Stimulated activated CD8-positive, alpha-beta memory T cell treated with anti-CD3 and anti-CD28 coated beads, Interleukin-4, amount 100 ng/mL, for 4 hours (primary cell): ENCODE results near the gene KCNB1.

Experiments used
- DNase-seq, 2 donors: peaks; one replicate each; pipeline ENCODE4 v3.0.0-alpha.2; 2020; ENCODE audit warnings: low read depth in 2 of 2, low spot score in 1 of 2

Gene KCNB1

DNA sequence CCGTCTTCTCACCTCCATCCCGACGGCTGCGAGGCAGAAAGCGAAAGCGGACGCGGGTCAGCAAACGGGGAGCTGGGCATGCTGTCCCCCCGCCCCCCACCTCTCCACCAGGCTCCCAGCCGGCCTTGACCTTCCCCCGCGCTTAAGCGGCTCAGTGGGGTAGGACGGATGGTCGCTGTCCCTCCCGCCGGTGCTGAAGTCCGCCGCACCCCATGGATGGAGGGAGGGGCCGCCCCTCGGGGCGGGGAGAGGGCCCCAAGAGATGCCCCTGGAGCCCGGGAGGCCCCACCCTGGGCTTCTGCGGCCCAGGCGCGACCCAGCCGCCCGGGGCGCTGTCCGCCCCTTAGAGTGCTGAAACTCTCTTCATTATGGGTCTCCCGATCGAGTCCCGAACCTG, at the start of gene KCNB1:
Gene KCNB1, minus strand, starts transcription at position 48 of the 397 bp plus-strand sequence. CDS start 188 bp downstream, outside the sequence.
- DNase-seq, result no peak

DNA sequence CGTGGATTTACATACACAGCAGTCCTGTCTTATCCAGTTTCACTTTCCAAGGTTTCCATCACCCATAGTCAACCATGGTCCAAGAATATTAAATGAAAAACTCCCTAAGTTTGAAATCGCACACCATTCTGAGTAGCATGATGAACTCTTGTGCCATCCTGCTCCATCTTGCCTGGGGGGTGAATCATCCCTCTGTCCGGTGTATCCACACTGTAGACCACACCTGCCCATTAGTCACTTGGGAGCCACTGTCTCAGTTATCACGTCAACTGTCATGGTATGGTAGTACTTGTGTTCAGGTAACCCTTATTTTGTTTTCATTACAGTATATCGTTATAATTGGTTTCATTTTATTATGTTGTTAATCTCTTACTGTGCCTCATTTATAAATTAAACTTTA, 47.0 kb upstream of the KCNB1 start:
- DNase-seq, result no peak

DNA sequence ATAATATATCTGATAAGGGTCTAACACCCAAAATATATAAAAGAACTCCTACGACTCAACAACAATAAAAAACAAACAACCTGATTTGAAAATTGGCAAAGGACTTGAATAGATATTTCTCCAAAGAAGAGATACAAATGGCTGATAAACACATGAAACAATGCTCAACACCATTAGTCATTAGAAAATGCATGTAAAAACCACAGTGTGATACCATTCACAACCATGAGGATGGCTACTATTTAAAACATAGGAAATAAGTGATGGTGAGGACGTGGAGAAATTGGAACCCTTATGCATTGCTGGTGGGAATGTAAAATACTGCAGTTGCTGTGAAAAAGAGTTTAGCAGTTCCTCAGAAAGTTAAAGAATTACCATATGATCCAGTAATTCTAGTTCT, 44.1 kb upstream of the KCNB1 start:
- no peak for DNase-seq

DNA sequence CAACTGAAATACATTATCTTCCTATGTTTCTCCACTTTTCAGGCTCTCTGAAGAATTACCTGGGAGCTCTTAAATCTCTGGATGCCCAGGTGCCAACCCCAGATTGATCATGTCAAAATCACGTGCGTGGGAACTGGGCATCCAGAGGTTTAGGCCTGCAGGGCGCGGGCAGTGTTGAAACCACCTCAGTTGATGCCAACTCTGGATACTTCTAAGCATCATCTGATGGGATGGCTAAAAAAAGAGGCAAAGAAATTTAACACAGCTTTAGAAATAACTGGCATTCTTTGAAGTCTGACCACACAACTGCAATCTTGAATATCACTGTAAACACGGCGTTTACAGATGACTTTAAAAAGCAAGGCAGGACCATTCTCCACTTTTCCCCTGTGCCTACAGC, 43.6 kb upstream of the KCNB1 start:
- no peak for DNase-seq

DNA sequence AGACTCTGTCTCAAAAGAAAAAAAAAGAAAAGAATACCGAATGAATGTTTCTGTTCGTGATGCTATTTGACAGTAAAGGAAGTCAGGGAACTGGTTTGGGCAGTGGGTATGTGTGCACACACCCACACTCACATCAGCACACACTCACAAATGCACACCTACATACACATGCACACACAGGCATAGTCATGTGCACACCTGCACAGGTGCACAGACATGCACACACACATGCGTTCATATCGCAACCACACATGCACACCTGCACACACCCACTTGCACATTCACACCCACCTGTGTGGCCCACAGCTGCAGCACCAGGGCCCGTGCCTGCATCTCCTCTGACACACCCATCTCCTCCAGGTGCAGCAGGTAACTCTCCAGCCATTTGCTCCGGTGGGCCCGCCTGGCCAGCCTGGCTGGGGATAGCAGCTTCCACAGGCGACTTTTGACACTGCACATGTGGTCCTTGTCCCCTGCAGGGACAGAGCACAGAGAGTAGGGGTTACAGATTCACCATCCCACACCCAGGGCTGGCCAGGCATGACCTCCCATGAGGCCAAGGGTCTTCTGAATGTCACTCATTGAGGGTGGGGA, 41.4 kb upstream of the KCNB1 start:
- no peak for DNase-seq

DNA sequence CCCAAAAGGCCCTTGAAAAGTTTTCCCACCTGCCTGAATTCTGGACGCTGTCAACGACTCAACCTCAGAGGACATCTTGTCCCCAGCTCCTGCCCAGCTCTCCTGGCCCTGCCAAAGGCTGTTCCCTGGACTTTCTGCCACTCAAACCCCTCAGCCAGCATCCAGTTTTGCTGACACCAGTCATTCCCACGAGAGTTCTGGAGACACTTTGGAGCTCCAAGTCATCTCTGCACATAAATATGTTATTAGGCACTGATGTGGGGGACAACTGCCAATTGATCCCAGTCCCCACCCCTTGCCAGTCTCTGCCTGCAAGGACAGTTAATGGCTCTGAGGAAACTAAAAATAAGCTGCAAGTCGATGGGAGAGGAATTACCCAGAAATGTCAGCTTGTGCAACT, 38.9 kb upstream of the KCNB1 start:
- no peak for DNase-seq

DNA sequence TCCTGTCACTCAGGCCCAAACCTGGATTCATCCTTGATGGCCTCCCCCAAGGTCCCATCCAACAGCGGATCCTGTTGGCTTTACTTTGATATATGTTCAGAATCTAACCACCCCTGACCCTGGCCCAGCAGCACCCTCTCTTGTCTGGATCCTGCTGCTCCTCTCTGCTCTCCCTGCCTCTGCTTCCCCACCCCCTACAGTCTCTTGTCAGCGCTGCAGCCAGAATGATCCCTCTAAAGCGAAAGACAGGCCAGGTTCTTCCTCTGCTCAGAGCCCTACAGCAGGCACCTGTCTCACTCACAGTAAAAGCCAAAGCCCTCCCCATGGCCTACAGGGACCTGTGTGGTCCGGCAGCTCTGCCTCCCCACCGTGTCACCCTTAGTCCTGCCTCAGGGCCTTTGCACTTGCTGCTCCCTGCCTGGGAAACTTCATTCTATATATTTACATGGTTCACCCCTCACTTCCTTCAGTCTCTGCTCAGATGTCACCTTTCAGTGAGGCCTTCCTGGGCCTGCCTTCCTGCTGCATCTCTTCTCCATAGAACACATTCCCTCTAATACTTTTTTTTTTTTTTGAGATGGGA, 37.4 kb upstream of the KCNB1 start:
- DNase-seq, result no peak

DNA sequence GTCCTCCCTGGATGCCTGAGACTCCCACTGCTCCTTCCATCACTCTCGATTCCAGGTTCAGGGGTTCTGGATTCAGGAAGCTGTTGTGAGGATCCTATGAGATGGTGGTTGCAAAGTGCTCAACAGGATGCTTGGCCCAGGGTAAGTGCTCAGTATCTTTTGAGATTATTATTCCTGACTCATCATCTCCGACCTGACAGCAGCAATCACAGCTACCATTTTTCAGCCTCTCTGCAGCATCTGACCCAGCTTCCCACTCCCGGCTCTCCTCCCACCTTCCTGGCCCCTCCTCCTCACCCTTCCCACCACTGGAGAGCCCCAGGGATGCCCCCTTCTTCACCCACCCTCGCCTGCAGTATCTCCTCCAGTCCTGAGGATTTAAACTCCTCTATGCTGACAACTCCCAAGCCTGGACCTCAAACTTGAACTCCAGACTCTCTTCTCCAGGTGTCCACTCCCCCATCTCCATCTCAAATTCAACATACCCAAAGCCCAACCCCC, 36.8 kb upstream of the KCNB1 start:
- DNase-seq, result no peak

DNA sequence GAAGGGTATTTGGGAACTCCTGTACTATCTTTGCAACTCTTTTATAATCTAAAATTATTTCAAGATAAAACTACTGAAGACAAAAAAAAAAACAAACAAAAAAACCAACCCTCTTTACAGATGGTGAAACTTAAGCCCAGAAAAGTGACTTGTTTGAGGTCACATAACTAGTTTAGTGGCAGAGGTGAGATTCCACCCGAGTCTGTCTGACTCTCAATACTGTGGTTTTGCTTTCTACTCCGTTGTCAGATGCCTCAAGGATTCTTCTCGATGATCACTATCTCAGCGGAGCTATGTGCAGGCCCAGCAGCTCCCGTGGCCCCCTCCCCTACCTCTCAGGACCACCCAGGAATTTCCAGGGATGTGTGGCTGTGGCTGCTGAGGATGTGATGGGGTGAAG, 36.1 kb upstream of the KCNB1 start:
- no peak for DNase-seq

DNA sequence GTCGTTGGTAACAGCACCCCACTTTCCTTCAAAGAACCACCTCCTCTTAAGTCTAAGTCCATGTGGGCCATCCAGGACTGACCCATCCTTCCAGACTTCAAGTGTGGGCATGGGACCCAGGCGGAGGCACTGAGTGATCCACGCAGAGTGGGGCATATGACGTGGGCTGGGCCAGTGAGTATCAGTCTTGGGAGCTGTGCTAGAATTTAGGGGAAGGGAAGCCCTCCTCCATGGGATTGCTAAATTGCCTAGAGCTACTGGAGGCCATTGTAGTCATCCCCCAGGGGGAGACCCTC, 35.3 kb upstream of the KCNB1 start:
- DNase-seq, result no peak

DNA sequence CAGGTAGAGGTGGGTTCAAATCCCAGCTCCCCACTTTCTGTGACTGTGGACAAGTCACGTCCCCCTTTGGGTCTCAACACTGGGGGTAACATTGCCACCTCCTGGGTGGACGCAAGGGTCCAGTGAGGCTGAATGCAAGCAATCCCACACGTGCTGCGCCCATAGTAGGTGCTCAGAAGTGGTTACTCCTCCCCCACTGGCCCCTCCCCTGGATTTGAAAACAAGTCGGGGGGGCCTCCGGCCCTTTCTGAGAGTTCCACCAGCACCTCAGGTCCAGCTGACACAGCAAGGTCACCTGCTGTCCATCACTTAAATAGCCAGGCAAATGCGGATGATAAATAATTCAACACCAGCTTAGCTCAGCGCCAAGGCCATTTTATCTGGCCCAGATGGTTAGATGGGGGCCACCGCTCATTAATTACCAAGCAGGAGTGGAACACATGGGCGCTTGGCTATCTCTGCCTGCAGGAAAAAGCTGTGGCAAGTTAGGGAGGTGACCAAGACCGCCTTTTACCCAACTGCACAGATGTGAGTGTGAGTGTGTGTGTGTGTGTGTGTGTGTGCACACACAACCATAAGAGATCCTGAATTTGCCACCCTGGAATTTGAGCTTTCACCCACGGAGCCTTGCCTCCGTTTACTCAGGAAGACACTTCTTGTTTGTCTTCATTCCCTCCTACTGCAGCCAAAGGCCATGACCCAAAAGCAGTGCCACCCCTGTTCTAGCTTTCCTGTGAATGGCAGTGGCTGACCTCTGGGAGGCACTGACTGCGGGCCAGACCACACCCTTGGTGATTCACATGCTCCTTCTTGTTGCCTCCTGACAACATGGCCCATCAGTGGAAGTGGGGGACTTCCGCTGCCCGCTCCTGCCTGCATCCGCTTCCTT, 34.7 kb upstream of the KCNB1 start:
- DNase-seq, result no peak

DNA sequence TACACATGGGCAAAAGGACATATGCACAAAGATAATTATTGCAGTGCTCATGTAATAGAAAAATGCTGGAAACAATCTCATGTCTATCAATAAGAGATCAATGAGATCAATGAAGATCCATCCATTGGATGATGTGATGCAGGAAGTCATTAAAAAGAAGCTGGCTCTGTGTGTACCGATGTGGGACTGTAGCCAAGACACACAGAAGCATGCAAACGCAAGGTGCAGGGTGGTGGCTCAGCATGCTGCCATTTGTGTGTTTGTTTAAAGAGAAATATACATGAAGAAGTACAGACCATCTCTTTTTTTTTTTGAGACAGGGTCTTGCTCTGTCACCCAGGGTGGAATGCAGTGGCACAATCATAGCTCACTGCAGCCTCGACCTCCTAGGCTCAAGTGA, 33.1 kb upstream of the KCNB1 start:
- no peak for DNase-seq

DNA sequence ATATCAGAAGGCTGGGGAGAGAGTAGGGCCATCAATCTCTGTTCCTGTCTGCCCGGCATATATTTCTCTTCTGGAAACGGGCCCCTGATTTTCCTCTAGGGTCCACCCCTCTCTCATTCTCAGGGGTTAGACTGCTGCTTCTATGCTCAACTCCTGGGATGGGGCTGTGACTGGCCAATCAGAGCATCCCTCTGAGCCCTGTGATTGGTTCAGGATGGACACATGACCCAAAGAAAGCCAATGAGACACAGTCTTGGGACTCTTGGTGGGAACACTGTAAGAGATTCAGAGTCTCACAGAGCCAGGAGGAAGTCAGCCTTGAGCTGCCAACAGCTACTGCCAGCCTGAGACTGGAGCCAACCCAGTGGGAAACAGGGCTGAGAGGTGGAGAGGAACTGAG, 31.0 kb upstream of the KCNB1 start:
- no peak for DNase-seq

DNA sequence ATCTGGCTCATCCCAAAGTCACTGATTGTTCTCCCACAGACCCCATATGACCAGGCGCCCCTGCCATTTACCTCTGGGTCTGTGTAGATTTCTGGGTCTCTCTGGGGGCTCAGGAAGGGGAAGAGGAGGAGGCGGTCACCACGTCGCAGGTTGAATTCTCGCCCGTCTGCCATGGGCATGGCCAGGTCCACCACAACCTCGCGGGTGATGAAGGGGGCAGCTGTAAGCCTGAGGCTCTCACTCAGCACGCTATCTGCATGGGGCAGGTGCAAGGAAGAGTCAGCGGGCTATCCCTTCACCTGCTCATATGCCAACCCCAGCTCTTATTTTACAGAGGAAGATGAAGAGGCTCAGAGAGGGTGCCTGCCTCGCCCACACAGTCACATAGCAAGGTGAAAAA, 30.5 kb upstream of the KCNB1 start:
- DNase-seq, result no peak

DNA sequence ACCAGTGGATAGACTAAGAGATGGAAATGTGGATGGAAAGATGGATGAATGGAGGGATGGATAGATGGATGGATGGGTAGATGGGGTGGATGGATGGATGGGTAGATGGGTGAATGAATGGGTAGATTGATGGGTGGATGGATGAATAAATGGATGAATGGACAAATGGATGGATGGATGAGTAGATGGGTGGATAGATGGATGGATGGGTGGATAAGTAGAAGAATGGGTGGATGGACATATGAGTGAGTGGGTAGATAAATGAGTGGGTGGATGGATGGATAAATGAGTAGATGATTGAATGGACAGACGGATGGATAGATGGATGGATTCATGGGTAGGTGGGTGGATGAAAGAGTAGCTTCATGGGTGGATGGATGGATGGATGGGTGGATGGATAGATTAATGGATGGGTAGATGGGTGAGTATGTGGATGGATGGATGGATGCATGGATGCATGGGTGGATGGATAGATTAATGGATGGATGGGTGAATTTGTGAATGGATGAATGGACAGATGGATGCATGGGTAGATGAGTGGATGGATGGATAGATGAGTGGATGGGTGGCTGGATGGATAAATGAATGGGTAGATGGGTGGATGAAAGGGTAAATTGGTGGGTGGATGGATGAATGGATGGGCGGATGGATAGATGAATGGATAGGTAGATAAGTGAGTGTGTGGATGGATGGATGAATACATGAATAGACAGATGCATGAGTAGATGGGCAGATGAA, 29.5 kb upstream of the KCNB1 start:
- DNase-seq, result no peak

DNA sequence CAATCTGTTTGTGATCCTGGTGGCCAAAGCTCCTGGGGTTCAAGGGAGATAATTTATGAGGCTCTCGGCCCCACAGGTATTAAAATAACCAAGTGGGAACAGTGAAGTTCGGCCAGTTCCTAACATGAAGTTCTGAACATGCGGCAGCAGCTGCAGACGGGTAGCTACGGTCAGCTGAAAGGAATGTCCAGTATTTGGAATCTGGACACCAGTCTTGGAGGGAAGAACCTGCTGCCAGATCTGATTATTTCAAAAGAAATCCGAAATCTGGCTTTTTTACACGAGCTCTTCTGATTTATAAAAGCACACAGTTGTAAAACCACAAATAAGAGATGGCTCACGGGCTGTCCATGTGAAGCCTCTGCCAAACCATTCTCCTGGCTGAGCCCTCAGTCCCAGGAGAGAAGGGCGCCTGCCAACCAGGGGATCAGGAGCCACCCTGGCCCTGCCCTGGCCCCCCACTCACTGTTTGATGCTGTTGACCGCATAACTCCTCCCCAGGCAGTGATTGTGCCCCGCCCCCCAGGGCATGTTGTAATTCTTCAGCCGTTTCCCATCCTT, 28.2 kb upstream of the KCNB1 start:
- DNase-seq, result no peak

DNA sequence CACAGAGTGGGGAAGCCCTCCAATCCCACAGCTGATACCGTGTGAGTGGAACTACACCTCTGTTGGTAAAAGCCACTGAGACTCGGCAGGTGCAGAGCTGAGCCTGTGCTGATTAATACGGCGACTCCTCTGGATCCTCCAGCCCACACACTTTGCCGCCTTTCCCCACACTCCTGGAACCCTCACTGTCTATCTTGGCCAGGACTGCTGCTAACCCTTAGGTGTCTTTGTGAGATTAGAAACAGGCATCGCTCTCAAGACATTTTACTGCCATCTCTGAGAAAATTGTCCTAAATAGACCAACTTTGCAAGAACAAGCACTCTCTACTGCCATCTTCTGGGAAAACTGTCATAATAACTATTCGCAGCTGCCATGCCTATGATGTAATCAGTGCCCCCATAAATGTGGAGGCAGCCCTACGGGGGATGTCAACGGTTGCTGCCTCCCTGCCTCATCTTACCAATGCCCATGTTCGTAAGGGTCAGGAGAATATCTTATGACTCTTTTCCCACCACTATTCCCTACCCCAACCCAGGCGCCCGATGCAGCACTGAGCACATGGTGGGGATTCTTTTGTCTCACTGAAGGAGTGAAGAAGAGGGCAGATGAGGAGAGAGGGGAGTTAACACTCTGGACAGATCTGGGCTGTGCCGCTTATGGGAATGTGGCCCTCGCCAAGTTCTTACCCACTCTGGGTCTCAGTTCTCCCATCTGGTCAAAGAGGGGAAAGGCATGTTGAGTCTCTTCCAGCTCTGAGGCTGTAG, 26.1 kb upstream of the KCNB1 start:
- DNase-seq, result no peak

DNA sequence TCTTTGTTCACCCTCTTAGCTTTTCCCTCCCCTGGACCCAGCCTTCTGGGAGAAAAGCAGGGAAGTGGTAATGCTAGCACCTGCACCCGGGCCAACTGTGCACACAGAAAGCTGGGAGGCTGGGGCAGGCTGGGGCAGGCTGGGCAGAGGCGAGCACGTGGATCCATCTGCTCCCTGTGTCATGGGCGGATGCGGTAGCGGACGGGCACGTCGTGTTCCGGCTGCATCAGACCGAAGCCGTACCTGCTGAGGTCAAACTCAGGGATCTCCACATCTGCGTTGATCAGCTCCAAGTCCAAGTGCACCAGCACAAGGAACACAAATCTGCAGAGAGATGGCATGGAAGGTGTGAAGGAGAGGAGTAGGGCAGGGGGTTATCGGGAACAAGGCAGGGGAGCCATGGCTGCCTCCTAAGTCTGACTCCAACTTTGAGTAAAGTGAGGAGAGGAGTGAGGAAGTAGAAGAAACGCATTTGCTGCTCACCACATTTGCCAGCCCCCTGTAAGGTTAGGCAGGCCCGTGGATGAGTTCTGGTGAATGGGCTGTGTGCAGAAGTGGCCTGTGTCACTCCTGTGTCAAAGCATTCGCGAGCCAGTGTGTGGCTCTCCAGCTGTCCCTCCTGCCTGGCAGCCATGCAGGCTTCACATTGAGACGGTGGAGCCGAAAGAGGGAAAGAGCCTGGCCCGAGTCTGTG, 25.4 kb upstream of the KCNB1 start:
- DNase-seq, result no peak

DNA sequence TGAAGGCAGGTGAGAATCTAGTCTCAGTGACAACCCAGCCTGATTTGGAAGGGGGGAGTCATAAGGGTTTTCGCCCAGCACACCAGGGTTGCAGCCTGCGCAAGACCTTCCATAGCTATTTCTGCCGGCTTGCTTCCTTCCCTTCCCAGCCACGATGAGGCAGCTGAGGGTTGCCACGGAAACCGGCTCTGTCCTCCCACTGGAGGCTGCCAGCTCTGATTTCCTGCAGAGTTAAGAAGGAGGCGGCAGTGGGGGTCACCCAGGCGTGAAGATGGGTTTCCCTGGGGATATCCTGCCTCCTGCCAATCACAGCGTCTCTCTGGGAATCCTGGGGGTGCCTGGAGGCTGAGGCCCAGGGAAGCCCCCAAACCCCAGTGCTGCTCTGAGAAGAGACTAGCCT, 23.1 kb upstream of the KCNB1 start:
- no peak for DNase-seq

DNA sequence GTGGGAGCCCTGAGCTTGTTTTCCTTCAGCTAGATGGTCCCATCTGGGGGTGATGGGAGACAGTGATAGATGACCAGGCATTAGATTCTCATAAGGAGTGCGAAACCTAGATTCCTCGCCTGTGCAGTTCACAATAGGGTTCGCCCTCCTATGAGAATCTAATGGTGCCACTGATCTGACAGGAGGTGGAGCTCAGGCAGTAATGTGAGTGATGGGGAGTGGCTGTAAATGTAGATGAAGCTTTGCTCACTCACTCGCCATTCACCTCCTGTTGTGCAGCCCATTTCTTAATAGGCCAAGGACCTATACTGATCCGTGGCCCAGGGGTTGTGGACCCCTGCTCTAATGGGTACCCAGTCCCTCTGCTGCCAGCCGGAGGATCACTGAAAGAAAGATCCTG, 20.7 kb upstream of the KCNB1 start:
- DNase-seq, result no peak
